Astrocyte of the spinal cord (primary cell): ENCODE measurements around the gene CNGA2.

Source experiments
- DNase-seq: peaks from one replicate; pipeline ENCODE4 v3.0.0; 2011; ENCODE audit warnings: low read depth, low spot score
- H3K4me3 ChIP-seq: 2 replicates; pipeline ENCODE4 v1.5.1; 2011; ENCODE audit warnings: low read depth, mild to moderate bottlenecking, low read length, moderate library complexity
- in situ Hi-C: cut with HindIII; loops from 2 replicates; pipeline ENCODE4 v1.10.0; 2017; ENCODE audit warnings: low sequenced_read_pairs
- TF ChIP-seq, protein P1 (sequence below): IDR thresholded peaks from 2 replicates; pipeline ENCODE4 v1.5.1; 2012; ENCODE audit warnings: low read depth, mild to moderate bottlenecking, low read length, inconsistent platforms

Gene CNGA2

DNA sequence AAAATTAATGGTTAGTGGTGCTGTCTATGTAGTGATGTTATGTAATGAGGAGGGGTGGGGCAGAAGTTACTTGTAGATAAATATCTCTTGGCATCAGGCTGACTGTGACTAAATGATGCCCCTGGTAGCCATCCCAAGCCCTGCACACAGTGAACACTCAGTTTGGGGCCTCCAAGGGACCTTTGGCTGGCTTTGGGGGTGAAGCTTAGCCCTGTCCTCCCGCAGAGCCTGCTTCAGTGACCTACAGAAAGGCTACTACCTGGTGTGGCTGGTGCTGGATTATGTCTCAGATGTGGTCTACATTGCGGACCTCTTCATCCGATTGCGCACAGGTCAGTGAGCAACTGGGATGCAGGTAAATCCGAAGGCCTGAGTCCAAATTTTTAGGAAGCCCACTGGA is 7.8 kb downstream of the CNGA2 start:
- no peak overlapping the region for H3K4me3 ChIP-seq
- TF ChIP-seq, protein P1, sequence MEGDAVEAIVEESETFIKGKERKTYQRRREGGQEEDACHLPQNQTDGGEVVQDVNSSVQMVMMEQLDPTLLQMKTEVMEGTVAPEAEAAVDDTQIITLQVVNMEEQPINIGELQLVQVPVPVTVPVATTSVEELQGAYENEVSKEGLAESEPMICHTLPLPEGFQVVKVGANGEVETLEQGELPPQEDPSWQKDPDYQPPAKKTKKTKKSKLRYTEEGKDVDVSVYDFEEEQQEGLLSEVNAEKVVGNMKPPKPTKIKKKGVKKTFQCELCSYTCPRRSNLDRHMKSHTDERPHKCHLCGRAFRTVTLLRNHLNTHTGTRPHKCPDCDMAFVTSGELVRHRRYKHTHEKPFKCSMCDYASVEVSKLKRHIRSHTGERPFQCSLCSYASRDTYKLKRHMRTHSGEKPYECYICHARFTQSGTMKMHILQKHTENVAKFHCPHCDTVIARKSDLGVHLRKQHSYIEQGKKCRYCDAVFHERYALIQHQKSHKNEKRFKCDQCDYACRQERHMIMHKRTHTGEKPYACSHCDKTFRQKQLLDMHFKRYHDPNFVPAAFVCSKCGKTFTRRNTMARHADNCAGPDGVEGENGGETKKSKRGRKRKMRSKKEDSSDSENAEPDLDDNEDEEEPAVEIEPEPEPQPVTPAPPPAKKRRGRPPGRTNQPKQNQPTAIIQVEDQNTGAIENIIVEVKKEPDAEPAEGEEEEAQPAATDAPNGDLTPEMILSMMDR, result no peak
- in situ Hi-C loops, result no loop called here
- no peak for DNase-seq

DNA sequence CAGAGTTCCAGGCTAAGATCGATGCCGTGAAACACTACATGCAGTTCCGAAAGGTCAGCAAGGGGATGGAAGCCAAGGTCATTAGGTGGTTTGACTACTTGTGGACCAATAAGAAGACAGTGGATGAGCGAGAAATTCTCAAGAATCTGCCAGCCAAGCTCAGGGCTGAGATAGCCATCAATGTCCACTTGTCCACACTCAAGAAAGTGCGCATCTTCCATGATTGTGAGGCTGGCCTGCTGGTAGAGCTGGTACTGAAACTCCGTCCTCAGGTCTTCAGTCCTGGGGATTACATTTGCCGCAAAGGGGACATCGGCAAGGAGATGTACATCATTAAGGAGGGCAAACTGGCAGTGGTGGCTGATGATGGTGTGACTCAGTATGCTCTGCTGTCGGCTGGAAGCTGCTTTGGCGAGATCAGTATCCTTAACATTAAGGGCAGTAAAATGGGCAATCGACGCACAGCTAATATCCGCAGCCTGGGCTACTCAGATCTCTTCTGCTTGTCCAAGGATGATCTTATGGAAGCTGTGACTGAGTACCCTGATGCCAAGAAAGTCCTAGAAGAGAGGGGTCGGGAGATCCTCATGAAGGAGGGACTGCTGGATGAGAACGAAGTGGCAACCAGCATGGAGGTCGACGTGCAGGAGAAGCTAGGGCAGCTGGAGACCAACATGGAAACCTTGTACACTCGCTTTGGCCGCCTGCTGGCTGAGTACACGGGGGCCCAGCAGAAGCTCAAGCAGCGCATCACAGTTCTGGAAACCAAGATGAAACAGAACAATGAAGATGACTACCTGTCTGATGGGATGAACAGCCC is 9.3 kb downstream of the CNGA2 start:
- no peak overlapping the region for H3K4me3 ChIP-seq
- TF ChIP-seq, protein P1, result no peak
- in situ Hi-C loops, result no loop called here
- DNase-seq, result no peak

DNA sequence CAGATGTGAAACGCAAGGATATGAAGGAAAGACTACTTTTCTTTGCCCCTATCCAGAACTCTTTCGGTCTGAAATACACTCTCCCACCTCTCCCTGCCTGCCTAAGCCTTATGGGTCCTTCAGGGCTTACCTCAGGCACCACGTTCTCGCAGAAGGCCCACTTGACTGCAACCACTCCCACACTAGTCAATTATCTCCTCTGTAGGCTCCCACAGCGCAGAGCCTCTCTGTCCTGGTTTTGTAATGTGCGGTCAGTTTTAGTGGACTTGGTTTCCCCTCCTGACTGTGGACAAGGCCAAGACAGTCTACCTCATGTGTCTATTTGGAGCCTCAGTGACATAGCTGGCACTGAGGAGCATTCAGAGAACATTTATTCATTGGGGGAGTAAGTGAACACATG is 11.1 kb downstream of the CNGA2 start:
- DNase-seq, result no peak
- in situ Hi-C loops, result no loop called here
- no peak overlapping the region for H3K4me3 ChIP-seq
- TF ChIP-seq, protein P1, result no peak

GRCh38 chrX:151746502-151746901 is 12.0 kb downstream of the CNGA2 start:
- in situ Hi-C loops, result no loop called here
- DNase-seq, result no peak
- H3K4me3 ChIP-seq, result no peak overlapping the region
- TF ChIP-seq, protein P1, result no peak

DNA sequence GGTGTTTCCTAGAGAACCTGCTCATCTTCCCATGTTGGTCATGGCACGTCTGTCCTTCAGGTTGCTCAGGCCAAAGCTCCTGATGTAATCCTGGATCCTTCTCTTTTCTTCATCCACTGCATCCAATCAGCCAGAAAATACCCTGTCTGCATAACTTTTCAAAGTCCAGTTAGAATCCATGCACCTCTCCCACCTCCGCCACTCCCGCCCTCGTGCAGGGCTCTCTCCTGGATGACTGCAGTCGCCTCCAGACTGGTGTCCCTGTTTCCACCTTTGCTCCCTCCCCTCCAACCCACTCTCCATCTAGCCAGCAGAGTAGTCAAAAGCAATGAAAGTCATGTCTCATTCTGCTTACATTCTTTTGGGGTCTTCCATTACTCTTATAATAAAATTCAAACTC is 16.0 kb downstream of the CNGA2 start:
- in situ Hi-C loops, result no loop called here
- H3K4me3 ChIP-seq, result no peak overlapping the region
- DNase-seq, result no peak
- TF ChIP-seq, protein P1, result no peak

GRCh38 chrX:151752847-151753246 is 18.3 kb downstream of the CNGA2 start:
- DNase-seq, result no peak
- TF ChIP-seq, protein P1, result no peak
- H3K4me3 ChIP-seq, result no peak overlapping the region
- in situ Hi-C loops, result no loop called here
